ENCODE data around the gene ZFPM1. TPM values are rescaled to one million over a fixed set of nuclear protein-coding genes. Genes with fewer than 3 reads are reported as not detected.
"Not testable (repeated sequence)": the region's sequence is repeated elsewhere in the genome, so short reads cannot be mapped to it uniquely, and the experiment has no call there.

Gene ZFPM1
- total RNA-seq, 1 donor from 2014 or later = 11.1 TPM

GRCh38 chr16:88516601-88517061 is 63.6 kb downstream of the ZFPM1 start:
- no peak for DNase-seq (ENCODE audit: low read depth, low spot score)
- no peak overlapping the region for H3K27ac Mint-ChIP-seq (ENCODE audit: unreplicated experiment)
- TF ChIP-seq, protein P1, sequence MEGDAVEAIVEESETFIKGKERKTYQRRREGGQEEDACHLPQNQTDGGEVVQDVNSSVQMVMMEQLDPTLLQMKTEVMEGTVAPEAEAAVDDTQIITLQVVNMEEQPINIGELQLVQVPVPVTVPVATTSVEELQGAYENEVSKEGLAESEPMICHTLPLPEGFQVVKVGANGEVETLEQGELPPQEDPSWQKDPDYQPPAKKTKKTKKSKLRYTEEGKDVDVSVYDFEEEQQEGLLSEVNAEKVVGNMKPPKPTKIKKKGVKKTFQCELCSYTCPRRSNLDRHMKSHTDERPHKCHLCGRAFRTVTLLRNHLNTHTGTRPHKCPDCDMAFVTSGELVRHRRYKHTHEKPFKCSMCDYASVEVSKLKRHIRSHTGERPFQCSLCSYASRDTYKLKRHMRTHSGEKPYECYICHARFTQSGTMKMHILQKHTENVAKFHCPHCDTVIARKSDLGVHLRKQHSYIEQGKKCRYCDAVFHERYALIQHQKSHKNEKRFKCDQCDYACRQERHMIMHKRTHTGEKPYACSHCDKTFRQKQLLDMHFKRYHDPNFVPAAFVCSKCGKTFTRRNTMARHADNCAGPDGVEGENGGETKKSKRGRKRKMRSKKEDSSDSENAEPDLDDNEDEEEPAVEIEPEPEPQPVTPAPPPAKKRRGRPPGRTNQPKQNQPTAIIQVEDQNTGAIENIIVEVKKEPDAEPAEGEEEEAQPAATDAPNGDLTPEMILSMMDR (conservative IDR thresholded peaks at IDR 0.05) = no peak
- H3K27me3 Mint-ChIP-seq (ENCODE audit: low read depth) = no peaks in the 10 kb centered on the region
- peaks cover 5% of the 10 kb centered on the region for H3K36me3 Mint-ChIP-seq (ENCODE audit: low read depth)
- H3K4me3 Mint-ChIP-seq = peak overlapping the region; percentile 11
- H3K4me1 Mint-ChIP-seq = peaks cover 9% of the 10 kb centered on the region
- H3K9me3 Mint-ChIP-seq = peaks cover 7% of the 10 kb centered on the region

- H3K4me1 Mint-ChIP-seq = peaks cover 14% of the 10 kb centered on the region
These were observed 64.2 kb downstream of the ZFPM1 start for GRCh38 chr16:88517208-88517774.

DNA sequence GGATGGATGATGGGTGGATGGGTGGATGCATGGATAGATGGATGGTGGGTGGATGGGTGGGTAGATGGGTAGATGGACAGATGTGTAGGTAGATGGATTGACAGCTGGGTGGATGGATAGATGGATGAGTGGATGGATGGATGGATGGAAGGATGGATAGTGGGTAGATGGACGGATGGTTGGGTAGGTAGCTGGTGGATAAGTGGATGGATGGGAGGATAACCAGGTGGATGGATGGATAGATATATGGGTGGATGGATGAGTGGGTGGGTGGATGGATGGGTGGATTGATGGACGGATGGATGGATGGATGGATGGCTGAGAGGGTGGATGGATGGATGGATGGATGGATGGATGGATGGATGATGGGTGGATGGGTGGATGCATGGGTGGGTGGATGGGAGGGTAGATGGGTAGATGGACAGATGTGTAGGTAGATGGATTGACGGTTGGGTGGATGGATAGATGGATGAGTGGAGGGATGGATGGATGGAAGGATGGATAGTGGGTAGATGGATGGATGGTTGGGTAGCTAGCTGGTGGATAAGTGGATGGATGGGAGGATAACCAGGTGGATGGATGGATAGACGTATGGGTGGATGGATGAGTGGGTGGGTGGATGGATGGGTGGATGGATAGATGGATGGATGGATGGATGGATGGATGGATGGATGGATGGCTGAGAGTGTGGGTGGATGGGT is 65.5 kb downstream of the ZFPM1 start:
- H3K36me3 Mint-ChIP-seq (ENCODE audit: low read depth); H3K27me3 Mint-ChIP-seq (ENCODE audit: low read depth); H3K27ac Mint-ChIP-seq (ENCODE audit: unreplicated experiment): not testable (repeated sequence)

More at GRCh38 chr16:88517208-88517774, 64.2 kb downstream of the ZFPM1 start:
- H3K36me3 Mint-ChIP-seq (ENCODE audit: low read depth); H3K27me3 Mint-ChIP-seq (ENCODE audit: low read depth); H3K9me3 Mint-ChIP-seq; H3K4me3 Mint-ChIP-seq; H3K27ac Mint-ChIP-seq (ENCODE audit: unreplicated experiment); DNase-seq (ENCODE audit: low read depth, low spot score): not testable (repeated sequence)

GRCh38 chr16:88519240-88519639 is 66.2 kb downstream of the ZFPM1 start:
- H3K36me3 Mint-ChIP-seq (ENCODE audit: low read depth) = peaks cover 5% of the 10 kb centered on the region
- H3K27me3 Mint-ChIP-seq (ENCODE audit: low read depth) = no peaks in the 10 kb centered on the region
- peaks cover 7% of the 10 kb centered on the region for H3K9me3 Mint-ChIP-seq
- no peak overlapping the region for H3K27ac Mint-ChIP-seq (ENCODE audit: unreplicated experiment)
- H3K4me3 Mint-ChIP-seq = peak overlapping the region; percentile 61
- DNase-seq (ENCODE audit: low read depth, low spot score) = no peak
- TF ChIP-seq, protein P1 (conservative IDR thresholded peaks at IDR 0.05) = no peak
- H3K4me1 Mint-ChIP-seq = peaks cover 20% of the 10 kb centered on the region

More for the DNA sequence above, 65.5 kb downstream of the ZFPM1 start:
- H3K4me1 Mint-ChIP-seq = peaks cover 20% of the 10 kb centered on the region
- H3K9me3 Mint-ChIP-seq; DNase-seq (ENCODE audit: low read depth, low spot score); H3K4me3 Mint-ChIP-seq: not testable (repeated sequence)

DNA sequence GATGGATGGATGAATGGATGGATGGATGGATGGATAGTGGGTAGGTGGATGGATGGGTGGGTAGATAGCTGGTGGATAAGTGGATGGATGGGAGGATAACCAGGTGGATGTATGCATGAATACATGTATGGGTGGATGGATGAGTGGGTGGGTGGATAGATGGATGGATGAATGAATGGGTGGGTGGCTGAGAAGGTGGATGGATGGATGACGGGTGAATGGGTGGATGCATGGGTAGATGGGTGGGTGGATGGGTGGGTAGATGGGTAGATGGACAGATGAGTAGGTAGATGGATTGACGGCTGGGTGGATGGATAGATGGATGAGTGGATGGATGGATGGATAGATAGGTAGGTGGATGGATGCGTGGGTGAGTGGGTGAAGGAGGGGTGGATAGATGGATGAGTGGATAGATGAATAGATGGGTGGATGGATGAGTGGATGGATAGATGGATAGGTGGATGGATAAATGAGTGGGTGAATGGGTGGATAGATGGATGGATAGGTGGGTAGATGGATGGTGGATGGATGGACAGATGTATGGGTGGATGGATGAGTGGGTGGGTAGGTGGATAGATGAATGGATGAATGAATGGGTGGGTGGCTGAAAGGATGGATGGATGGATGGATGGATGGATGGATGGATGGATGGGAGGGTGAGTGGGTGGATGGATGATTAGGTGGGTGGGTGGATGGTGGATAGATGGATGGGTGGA is 67.0 kb downstream of the ZFPM1 start:
- Mint-ChIP-seq H3K4me1 (peaks cover 15% of the 10 kb centered on the region), H3K27me3 (ENCODE audit: low read depth) (no peaks in the 10 kb centered on the region), H3K9me3 (peaks cover 7% of the 10 kb centered on the region), H3K4me3 (no peak overlapping the region), H3K27ac (ENCODE audit: unreplicated experiment) (no peak overlapping the region), H3K36me3 (ENCODE audit: low read depth) (peaks cover 5% of the 10 kb centered on the region)
- TF ChIP-seq, protein P1 (conservative IDR thresholded peaks at IDR 0.05) = no peak
- no peak for DNase-seq (ENCODE audit: low read depth, low spot score)

GRCh38 chr16:88521674-88522073 is 68.6 kb downstream of the ZFPM1 start:
- no peak for DNase-seq (ENCODE audit: low read depth, low spot score)
- no peak overlapping the region for H3K4me3 Mint-ChIP-seq
- peaks cover 5% of the 10 kb centered on the region for H3K36me3 Mint-ChIP-seq (ENCODE audit: low read depth)
- H3K4me1 Mint-ChIP-seq = peaks cover 16% of the 10 kb centered on the region
- H3K27ac Mint-ChIP-seq (ENCODE audit: unreplicated experiment) = no peak overlapping the region
- TF ChIP-seq, protein P1 (conservative IDR thresholded peaks at IDR 0.05) = no peak
- no peaks in the 10 kb centered on the region for H3K27me3 Mint-ChIP-seq (ENCODE audit: low read depth)
- peaks cover 7% of the 10 kb centered on the region for H3K9me3 Mint-ChIP-seq

Data from neural crest cell (in vitro differentiated cells).